HG02973 (cell line): ENCODE measurements around the gene CILP.

Source experiments
- ATAC-seq: cut with Tn5 transposase; IDR thresholded peaks from one replicate; pipeline ENCODE4 v1.9.1; 2021; ENCODE audit warnings: moderate library complexity; ENCODE audit not compliant: unreplicated experiment

Gene CILP

GRCh38 chr15:65147902-65148301 is 63.4 kb downstream of the CILP start:
- no peak for ATAC-seq

- no peak for ATAC-seq
Observed at GRCh38 chr15:65146438-65146837, 64.8 kb downstream of the CILP start.
